HG03354 (cell line): Measurements from ENCODE around the gene MGAT4D.
A peak's percentile ranks its signal among the peaks of the same experiment; 100 is the strongest.
"Not testable (repeated sequence)": the region's sequence is repeated elsewhere in the genome, so short reads cannot be mapped to it uniquely, and the experiment has no call there.

ENCODE experiments used
- ATAC-seq: cut with Tn5 transposase; IDR thresholded peaks from one replicate; pipeline ENCODE4 v1.9.1; 2021; ENCODE audit warnings: mild to moderate bottlenecking; ENCODE audit not compliant: unreplicated experiment, poor library complexity, severe bottlenecking

MGAT4D gene

GRCh38 chr4:140497747-140498636 lies at the start of gene MGAT4D:
TSS of gene MGAT4D (minus strand) at chr4:140498293. CDS start at chr4:140498222, 71 bp downstream.
- ATAC-seq = no peak

- ATAC-seq = no peak
Measured at GRCh38 chr4:140533951-140534480, 35.9 kb upstream of the MGAT4D start.

GRCh38 chr4:140529434-140529833 lies 31.3 kb upstream of the MGAT4D start:
- no peak for ATAC-seq

GRCh38 chr4:140523857-140524742 lies 26.0 kb upstream of the MGAT4D start, which contains the start of gene ELMOD2:
TSS of gene ELMOD2 (plus strand) at chr4:140524168. CDS start at chr4:140525429, 1,261 bp downstream.
- peak; percentile 100 for ATAC-seq

GRCh38 chr4:140523370-140523856 lies 25.3 kb upstream of the MGAT4D start:
- peak; percentile 18 for ATAC-seq

- no peak for ATAC-seq
Measured at GRCh38 chr4:140515423-140515822, 17.3 kb upstream of the MGAT4D start.

GRCh38 chr4:140513765-140514164 lies 15.7 kb upstream of the MGAT4D start:
- ATAC-seq = not testable (repeated sequence)

GRCh38 chr4:140504261-140504660 lies 6.2 kb upstream of the MGAT4D start:
- ATAC-seq = no peak

GRCh38 chr4:140499391-140499790 lies 1.3 kb upstream of the MGAT4D start:
- no peak for ATAC-seq

- no peak for ATAC-seq
Measured at GRCh38 chr4:140497405-140497746, 717 bp downstream of the MGAT4D start.

GRCh38 chr4:140485939-140486338 lies 12.2 kb downstream of the MGAT4D start:
- no peak for ATAC-seq

- ATAC-seq = no peak
Measured at GRCh38 chr4:140483445-140483844, 14.6 kb downstream of the MGAT4D start.

- ATAC-seq = no peak
Measured at GRCh38 chr4:140472156-140472555, 25.9 kb downstream of the MGAT4D start.

GRCh38 chr4:140469791-140470733 lies 28.0 kb downstream of the MGAT4D start:
- ATAC-seq = no peak

GRCh38 chr4:140466146-140466545 lies 31.9 kb downstream of the MGAT4D start:
- no peak for ATAC-seq

- no peak for ATAC-seq
Measured at GRCh38 chr4:140463614-140464013, 34.5 kb downstream of the MGAT4D start.

- no peak for ATAC-seq
Measured at GRCh38 chr4:140463182-140463581, 34.9 kb downstream of the MGAT4D start.

GRCh38 chr4:140450352-140450751 lies 47.7 kb downstream of the MGAT4D start:
- no peak for ATAC-seq

- no peak for ATAC-seq
Measured at GRCh38 chr4:140448830-140449229, 49.3 kb downstream of the MGAT4D start.
